ENCODE data around the gene C19orf67. TPM values are rescaled to one million over a fixed set of nuclear protein-coding genes. Genes with fewer than 3 reads are reported as not detected.

C19orf67 gene
- total RNA-seq, 1 experiment from 2014 or later = 0.39 TPM

- H3K27ac Mint-ChIP-seq = no peak overlapping the region
- Histone ChIP-seq H3K9ac (ENCODE audit: extremely low read depth, insufficient read length, low read length) (no peak overlapping the region), H3K4me2 (ENCODE audit: insufficient read depth, insufficient read length, low read length) (no peak overlapping the region), H3K79me1 (ENCODE audit: insufficient read depth, low read depth, low read length, poor library complexity, severe bottlenecking) (no peaks in the 10 kb centered on the region), H3K23ac (ENCODE audit: insufficient read length, low read depth, low read length) (no peak overlapping the region), H3K14ac (ENCODE audit: insufficient read depth, low read length) (no peak overlapping the region), H3K9me3 (ENCODE audit: control insufficient read depth, low read depth, low read length) (no peaks in the 10 kb centered on the region), H2BK12ac (ENCODE audit: insufficient read length, low read depth, low read length) (no peak overlapping the region), H3K4me1 (ENCODE audit: insufficient read depth, low read length) (no peaks in the 10 kb centered on the region; the same call in 1 of the 2 replicates), H2AFZ (ENCODE audit: low read length) (no peak overlapping the region), H4K8ac (replicated peaks; ENCODE audit: insufficient read length, low read depth, low read length) (no peak overlapping the region), H3K79me2 (ENCODE audit: insufficient read depth, low read length) (no peaks in the 10 kb centered on the region), H2BK15ac (ENCODE audit: low read depth, low read length) (no peak overlapping the region), H3K56ac (ENCODE audit: insufficient read length, low read depth, low read length) (no peak overlapping the region), H2BK20ac (ENCODE audit: low read depth, low read length, poor library complexity, severe bottlenecking) (no peak overlapping the region), H4K5ac (ENCODE audit: insufficient read length, low read depth, low read length) (no peak overlapping the region), H4K20me1 (ENCODE audit: control insufficient read depth, insufficient read depth, insufficient read length) (no peaks in the 10 kb centered on the region), H3K27ac (ENCODE audit: insufficient read length, low read depth, low read length) (no peak overlapping the region), H3K4ac (ENCODE audit: low read depth, low read length) (no peak overlapping the region), H3K27me3 (ENCODE audit: insufficient read depth, low read length) (peaks cover 5% of the 10 kb centered on the region), H3K23me2 (ENCODE audit: insufficient read length, low read depth, low read length, poor library complexity, severe bottlenecking) (peaks cover 6% of the 10 kb centered on the region), H3K18ac (ENCODE audit: insufficient read length, low read depth, low read length) (no peak overlapping the region), H4K91ac (ENCODE audit: insufficient read length, low read depth, low read length) (no peak overlapping the region), H2BK120ac (ENCODE audit: low read depth, low read length, poor library complexity, severe bottlenecking) (no peak overlapping the region), H2AK5ac (ENCODE audit: insufficient read length, low read length) (no peak overlapping the region), H2BK5ac (ENCODE audit: insufficient read length, low read length) (no peak overlapping the region), H3T11ph (ENCODE audit: low read length) (no peak overlapping the region)
- peaks cover 19 to 26% (median 20%) of the 10 kb centered on the region in 3 experiments for H3K36me3 Mint-ChIP-seq (ENCODE audit: insufficient read depth in 1 of 3, low read depth in 3 of 3)
- no CpG with 5 or more reads among the region's 11 CpGs for WGBS (ENCODE audit: extremely low coverage, insufficient read length, low lambda C conversion rate)
- TF ChIP-seq, protein P1, sequence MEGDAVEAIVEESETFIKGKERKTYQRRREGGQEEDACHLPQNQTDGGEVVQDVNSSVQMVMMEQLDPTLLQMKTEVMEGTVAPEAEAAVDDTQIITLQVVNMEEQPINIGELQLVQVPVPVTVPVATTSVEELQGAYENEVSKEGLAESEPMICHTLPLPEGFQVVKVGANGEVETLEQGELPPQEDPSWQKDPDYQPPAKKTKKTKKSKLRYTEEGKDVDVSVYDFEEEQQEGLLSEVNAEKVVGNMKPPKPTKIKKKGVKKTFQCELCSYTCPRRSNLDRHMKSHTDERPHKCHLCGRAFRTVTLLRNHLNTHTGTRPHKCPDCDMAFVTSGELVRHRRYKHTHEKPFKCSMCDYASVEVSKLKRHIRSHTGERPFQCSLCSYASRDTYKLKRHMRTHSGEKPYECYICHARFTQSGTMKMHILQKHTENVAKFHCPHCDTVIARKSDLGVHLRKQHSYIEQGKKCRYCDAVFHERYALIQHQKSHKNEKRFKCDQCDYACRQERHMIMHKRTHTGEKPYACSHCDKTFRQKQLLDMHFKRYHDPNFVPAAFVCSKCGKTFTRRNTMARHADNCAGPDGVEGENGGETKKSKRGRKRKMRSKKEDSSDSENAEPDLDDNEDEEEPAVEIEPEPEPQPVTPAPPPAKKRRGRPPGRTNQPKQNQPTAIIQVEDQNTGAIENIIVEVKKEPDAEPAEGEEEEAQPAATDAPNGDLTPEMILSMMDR (conservative IDR thresholded peaks at IDR 0.05) = no peak
- peaks cover 0 to 3% of the 10 kb centered on the region in 2 experiments; a peak in 2 of 5 replicates for H3K9me3 Mint-ChIP-seq
- H3K4me3 Mint-ChIP-seq = no peak overlapping the region
- no peak for DNase-seq
- peaks cover 5 to 14% of the 10 kb centered on the region in 2 experiments for H3K4me1 Mint-ChIP-seq
- peaks cover 21% of the 10 kb centered on the region for H3K27me3 Mint-ChIP-seq (ENCODE audit: low read depth)
Observed at GRCh38 chr19:14053500-14053899, 32.1 kb downstream of the C19orf67 start.

All from H9 (cell line).